Measurements from ENCODE around the gene UROC1.

DNA sequence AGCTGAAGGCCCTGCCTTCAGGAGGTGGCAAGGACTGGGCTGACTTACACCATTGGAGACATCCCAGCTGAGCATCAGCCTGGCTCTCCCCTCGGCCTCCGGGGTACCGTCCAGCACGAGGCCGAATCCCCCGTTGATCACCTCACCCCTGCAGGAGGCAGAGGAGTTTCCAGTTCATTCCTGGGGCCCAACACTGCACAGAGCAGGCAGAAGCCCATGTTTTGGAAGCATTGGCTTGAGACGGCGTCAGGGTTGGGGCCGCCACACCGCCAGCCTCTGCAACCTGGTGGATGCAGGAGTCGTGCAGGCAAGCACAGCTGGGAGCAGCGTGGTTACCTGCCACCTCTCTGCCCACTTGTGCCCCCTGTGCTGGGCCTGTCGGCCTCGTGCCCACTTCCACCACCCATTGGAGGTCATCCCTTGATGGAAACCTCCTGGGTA is 34.2 kb downstream of the UROC1 start:
- no peak for TF ChIP-seq SMC3 (IDR thresholded peaks at IDR 0.05; ENCODE audit: low read length)
- TF ChIP-seq ZNF230 (CRISPR knock-in tag; IDR thresholded peaks at IDR 0.05): no peak
- TF ChIP-seq, protein P1, sequence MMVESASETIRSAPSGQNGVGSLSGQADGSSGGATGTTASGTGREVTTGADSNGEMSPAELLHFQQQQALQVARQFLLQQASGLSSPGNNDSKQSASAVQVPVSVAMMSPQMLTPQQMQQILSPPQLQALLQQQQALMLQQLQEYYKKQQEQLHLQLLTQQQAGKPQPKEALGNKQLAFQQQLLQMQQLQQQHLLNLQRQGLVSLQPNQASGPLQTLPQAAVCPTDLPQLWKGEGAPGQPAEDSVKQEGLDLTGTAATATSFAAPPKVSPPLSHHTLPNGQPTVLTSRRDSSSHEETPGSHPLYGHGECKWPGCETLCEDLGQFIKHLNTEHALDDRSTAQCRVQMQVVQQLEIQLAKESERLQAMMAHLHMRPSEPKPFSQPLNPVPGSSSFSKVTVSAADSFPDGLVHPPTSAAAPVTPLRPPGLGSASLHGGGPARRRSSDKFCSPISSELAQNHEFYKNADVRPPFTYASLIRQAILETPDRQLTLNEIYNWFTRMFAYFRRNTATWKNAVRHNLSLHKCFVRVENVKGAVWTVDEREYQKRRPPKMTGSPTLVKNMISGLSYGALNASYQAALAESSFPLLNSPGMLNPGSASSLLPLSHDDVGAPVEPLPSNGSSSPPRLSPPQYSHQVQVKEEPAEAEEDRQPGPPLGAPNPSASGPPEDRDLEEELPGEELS (CRISPR knock-in tag; IDR thresholded peaks at IDR 0.05): no peak
